Germinal center (tissue), 1 donor: ENCODE data around the gene SEZ6.
"Not testable (repeated sequence)": the region's sequence is repeated elsewhere in the genome, so short reads cannot be mapped to it uniquely, and the experiment has no call there.

ENCODE experiments used
- DNase-seq: peaks from one replicate; pipeline ENCODE4 v3.0.0; 2012; ENCODE audit warnings: mixed read lengths, low spot score

The SEZ6 gene

GRCh38 chr17:28935744-28936460 lies 69.9 kb downstream of the SEZ6 start:
- no peak for DNase-seq

GRCh38 chr17:28934508-28934907 lies 71.3 kb downstream of the SEZ6 start:
- DNase-seq, result not testable (repeated sequence)

GRCh38 chr17:28929787-28930186 lies 76.0 kb downstream of the SEZ6 start:
- DNase-seq, result no peak

GRCh38 chr17:28928061-28928460 lies 77.8 kb downstream of the SEZ6 start:
- no peak for DNase-seq

- no peak for DNase-seq
Observed at GRCh38 chr17:28926786-28927185, 79.0 kb downstream of the SEZ6 start.

GRCh38 chr17:28926366-28926765 lies 79.5 kb downstream of the SEZ6 start:
- DNase-seq, result no peak

GRCh38 chr17:28925912-28926365 lies 79.9 kb downstream of the SEZ6 start:
- no peak for DNase-seq

- DNase-seq, result no peak
Observed at GRCh38 chr17:28920201-28920600, 85.6 kb downstream of the SEZ6 start.

GRCh38 chr17:28918295-28918694 lies 87.5 kb downstream of the SEZ6 start:
- no peak for DNase-seq

- DNase-seq, result no peak
Observed at GRCh38 chr17:28917465-28917864, 88.4 kb downstream of the SEZ6 start.

- DNase-seq, result no peak
Observed at GRCh38 chr17:28917029-28917428, 88.8 kb downstream of the SEZ6 start.

GRCh38 chr17:28916302-28916934 lies 89.4 kb downstream of the SEZ6 start:
- DNase-seq, result peak; percentile 45

GRCh38 chr17:28912938-28913333 lies 92.9 kb downstream of the SEZ6 start:
- no peak for DNase-seq

GRCh38 chr17:28912281-28912937 lies 93.4 kb downstream of the SEZ6 start:
- DNase-seq, result no peak

GRCh38 chr17:28911411-28912045 lies 94.3 kb downstream of the SEZ6 start:
- DNase-seq, result no peak

GRCh38 chr17:28910534-28910933 lies 95.3 kb downstream of the SEZ6 start:
- no peak for DNase-seq

GRCh38 chr17:28908640-28909167 lies 97.1 kb downstream of the SEZ6 start:
- DNase-seq, result no peak

- no peak for DNase-seq
Observed at GRCh38 chr17:28907709-28908475, 97.9 kb downstream of the SEZ6 start.

GRCh38 chr17:28906706-28907438 lies 99.0 kb downstream of the SEZ6 start:
- no peak for DNase-seq

- DNase-seq, result no peak
Observed at GRCh38 chr17:28906276-28906675, 99.6 kb downstream of the SEZ6 start.
